GM18502 (cell line): ENCODE measurements around the gene FAM133A.

Source experiments
- ATAC-seq: cut with Tn5 transposase; IDR thresholded peaks from one replicate; pipeline ENCODE4 v1.9.1; 2021; ENCODE audit warnings: mild to moderate bottlenecking; ENCODE audit not compliant: unreplicated experiment, poor library complexity

FAM133A gene

DNA sequence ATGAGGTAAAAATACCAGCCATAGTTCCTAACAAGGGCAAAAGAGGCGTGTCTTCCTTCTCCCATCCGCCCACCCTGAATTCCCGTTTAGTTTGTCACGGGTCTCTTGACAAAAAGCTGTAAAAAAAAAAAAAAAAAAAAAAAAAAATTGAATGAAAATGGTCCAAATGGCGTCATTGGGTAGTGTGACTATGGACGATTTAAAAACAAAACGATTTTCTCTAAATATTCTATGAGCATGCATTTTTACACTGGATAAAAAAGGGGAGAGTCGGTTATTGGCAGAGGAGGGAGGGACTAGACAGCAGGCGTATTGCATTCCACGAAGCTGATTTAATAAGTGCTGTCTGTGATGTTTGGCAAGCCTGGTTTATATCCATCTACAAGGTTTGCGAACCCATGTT lies at the start of gene FAM133A:
Gene FAM133A, plus strand, starts transcription at position 338 of the 403 bp plus-strand sequence. CDS start 35,214 bp downstream, outside the sequence.
- no peak for ATAC-seq

DNA sequence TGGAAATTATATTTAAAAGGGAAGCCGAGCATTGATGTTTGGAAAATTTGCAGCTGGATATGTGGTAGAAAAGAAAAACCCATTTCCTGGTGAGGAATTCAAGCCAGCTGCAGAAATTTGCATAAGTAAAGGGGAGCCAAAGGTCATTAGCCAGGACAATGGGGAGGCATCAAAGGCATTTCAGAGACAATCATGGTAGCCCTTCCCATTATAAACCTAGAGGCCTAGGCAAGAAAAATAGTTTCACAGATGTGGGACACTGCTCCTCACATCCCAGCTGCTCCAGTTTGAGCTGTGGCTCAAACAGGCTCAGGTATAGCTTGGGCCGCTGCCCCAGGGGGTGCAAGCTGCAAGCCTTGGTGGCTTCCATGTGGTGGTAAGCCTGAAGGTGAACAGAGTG lies 36.4 kb upstream of the FAM133A start:
- ATAC-seq, result no peak

DNA sequence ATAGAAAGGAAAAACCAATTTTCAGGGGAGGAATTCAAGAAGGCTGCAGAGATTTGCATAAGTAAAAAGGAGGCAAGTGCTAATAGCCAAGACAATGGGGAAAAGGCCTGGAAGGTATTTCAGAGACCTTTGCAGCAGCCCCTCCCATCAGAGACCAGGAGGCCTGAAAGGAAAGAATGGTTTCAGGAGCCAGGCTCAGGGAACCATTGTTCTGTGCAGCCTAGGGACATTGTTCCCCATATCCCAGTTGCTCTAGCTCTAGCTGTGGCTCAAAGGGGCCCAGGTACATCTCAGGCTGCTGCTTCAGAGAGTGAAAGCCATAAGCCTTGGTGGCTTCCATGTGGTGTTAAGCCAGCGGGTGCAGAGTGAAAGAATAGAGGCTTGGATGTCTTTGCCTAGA lies 24.6 kb upstream of the FAM133A start:
- no peak for ATAC-seq

DNA sequence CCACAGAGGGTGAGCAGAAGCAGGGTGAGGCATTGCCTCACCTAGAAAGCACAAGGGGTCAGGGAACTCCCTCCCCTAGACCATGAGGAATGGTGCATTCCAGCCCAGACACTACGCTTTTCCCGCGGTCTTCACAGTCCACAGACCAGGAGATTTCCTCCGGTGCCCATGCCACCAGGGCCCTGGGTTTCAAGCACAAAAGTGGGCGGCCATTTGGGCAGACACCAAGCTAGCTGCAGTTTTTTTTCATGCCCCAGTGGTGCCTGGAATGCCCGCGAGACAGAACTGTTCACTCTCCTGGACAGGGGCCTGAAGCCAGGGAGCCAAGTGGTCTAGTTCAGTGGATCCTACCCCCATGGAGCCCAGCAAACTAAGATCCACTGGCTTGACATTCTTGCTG lies 13.4 kb upstream of the FAM133A start:
- ATAC-seq, result no peak

DNA sequence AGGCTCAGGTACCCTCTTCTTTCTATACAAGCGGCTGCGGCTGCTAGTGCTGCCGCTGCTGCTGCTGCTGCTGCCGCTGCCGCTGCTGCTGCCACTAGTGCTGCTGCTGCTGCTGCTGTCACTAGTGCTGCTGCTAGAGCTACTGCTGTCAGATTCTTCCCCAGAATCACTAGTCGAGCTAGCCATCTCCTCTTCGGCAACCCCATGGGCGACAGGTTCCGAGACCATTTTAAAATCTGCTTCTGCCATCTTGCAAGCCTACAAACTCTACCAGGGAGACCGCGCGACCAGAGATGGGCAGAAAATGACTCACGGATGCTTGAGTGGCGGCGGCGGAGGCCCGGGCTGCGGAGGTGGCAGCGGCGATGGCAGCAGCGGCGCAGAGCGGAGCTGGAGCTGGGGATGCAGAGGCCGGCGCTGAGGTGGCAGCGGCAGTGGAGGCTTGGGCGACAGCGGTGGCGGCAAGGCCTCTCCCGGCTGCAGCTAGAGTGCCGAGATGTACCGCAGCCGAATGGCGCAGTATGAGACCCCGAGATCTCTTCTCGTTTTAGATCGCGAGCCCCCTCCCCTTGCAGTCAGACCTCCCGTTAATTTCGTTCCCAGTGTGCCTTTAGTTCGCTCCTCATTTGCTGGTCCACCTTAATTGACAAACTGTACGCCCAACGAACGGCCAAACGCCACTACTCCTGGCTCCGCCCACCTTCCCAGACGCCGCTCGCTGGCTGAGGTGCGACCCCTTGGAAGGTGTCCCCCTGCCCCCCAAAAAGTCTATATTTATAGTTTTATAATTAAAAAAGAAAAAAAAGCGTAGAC lies 744 bp upstream of the FAM133A start, which contains the start of gene NAP1L3:
Gene NAP1L3, minus strand, starts transcription at position 523 of the 813 bp plus-strand sequence. Its CDS starts 274 bp downstream, at position 249.
- ATAC-seq, result no peak

DNA sequence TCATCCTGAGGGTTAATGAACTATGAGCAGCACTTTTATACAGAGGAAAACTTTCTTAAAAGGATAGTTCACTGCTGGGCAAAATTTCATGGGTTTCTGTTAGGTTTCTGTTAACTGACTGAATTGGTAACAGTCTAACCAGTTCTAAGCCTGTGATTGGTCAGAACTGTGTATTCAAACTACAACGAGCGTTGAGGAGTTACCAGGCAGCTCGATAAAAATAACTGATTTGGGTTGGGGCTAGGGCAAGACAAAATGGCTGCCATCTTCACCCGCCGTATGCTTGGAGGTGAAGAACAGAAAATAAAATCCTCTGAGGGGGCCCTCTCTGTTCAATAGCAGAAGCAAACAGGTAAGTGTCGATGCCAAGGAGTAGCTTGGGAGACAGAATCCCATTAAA lies 22.0 kb downstream of the FAM133A start:
- no peak for ATAC-seq

DNA sequence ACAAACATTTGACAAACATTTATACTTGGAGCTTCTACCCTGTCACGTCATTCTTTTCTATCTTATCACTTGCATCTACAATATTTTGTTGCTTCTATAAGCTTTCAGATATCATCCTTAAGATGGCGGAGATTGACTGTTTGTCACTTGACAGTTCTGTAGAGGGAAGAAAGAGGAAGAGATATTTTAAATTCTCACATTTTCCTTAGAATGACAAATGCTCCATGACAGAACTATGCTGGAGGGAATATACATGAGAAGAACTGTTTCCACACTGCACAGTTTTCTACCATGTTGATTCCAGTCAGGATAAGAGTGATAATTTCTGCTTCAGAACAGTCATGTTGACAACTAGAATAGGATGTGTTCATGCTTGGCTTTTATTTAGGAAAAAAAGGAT lies 29.7 kb downstream of the FAM133A start:
- ATAC-seq, result no peak

DNA sequence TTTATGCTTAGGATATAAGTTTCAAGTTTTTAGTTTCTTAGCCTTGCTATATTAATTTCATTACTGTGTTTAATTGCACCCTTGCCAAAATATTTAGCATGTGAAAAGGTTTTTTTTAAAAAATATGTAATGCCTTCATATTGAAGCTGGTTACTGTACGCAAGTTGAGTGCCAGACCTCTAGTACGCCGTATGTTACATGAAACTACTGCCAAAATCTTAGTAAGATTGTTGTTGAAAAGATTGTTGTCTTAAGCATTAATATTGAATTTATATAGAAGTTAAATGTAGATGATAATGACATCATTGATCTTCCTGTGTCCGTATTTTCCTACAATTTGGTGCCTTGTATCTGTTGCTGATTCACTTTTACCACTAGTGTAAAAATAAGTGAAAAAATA lies 37.1 kb downstream of the FAM133A start:
- ATAC-seq, result no peak

DNA sequence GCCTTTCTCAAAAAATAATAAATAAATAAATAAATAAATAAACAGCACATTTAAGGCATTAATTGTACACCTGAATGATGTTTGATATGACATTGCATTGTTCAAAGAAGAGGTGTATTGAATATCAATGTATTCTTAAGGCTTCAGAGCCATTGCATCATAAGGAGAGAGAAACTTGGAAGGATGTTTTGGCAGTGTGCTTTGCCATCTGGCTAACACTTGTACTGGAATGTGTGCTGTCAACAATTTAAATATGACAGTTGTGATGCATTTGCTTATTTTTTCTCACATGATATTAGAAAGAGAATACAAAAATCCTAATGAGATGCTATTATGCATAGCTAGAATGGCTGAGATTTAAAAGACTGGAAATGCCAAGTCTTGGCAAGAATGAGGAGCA lies 67.8 kb downstream of the FAM133A start:
- no peak for ATAC-seq

DNA sequence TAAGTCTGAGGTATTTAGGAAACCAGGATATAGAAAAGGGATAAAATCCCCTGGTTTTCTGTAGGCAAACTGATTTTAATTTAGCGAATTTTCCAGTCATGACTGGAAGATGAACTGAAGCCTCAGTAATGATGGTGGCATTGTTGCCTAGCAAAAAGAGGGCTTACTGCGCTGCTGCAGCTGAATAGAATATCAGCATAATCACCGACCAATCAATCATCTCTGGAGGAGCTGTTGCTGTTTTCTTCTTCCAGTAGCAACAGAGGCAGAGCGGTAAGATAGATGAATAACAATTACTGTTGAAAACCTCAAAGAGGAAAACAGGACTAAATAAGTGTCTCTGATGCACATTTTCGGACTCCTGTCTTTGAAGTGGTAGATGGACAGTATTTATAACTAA lies 86.2 kb downstream of the FAM133A start:
- no peak for ATAC-seq
